Cortex of kidney (tissue), 1 donor: Measurements from ENCODE around the gene OSBPL1A.

ENCODE experiments used
- DNase-seq: peaks from one replicate; lab custom pipeline; 2025; lab: John Stamatoyannopoulos, UW

The OSBPL1A gene

DNA sequence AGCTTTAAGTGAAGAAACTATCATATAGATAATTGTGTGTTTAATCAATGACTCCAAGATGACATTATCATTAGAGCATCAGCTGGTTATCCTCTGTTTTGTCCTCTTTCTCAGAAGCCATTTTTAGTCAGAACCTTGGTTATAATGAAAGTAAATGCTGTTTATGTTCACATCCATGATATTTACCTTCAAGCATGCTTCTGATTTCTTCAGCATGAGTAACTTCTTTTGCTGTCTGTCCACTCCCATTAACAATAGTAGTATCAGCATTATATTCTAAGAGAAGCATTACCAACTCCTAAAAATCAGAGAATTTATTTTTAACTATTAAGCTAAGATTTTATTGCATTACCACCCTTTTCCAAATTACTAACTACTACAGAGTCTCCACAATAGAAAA is 56.3 kb downstream of the OSBPL1A start:
- no peak for DNase-seq

DNA sequence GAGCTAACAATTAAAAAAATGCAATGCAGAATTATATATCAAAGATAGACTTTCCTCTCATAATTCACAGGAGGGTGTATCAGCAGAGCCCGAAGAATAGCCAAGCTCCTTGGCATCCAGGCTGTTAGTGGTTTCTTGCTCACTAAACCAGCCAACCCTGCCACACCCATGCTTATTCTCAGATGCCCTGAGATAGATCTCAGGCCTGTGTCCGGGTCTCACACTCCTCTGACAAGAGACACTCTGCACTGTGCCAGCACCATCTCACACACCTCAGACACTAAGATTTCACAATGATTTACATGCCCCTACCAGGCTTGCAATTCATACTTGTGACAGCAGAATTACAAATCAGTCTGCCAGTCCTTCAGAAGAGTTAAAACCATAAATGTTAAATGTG is 64.5 kb downstream of the OSBPL1A start:
- DNase-seq = no peak

DNA sequence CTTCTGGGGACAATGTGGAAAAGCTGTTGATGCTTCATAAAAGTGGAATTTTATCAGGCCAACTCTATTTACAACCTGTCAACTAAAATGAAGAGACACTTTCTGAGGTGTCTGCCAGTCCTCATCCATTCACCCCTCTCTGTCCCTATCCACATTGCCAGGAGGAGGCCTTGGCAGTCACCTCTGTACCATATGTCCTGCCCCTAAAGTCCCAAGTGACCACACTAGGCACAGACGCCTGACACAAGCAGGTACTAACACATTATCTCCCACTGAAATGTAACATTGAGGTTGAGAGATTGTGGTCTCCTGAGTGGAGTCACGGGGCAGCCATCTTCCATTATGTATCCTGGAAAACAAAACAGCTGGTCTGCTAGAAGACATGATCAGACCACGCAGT is 71.4 kb downstream of the OSBPL1A start:
- no peak for DNase-seq

DNA sequence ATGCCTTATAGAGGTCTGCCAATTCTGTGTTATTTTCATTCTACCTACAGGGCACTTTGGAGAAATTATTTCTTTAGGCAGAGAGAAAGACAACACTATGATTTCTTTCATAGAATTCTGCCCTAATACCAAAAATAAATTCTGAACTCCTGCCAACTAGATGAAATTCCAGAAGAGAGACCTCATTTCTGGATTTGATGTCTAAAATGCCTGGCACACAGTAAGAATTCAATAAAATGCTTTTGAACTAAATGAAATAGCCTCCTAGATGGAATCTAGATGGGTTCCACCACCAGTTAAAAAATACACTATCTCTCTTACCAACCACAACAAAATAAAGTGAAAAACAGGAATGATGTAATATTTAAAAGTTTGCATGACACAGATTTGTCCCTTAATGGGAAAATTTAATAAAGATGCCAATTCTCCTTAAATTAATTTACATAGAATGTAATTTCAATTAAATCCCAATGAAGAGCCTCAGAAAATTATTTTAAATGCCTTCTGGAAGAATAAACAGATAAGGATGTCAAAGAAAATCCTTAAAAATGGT is 75.0 kb downstream of the OSBPL1A start:
- no peak for DNase-seq

DNA sequence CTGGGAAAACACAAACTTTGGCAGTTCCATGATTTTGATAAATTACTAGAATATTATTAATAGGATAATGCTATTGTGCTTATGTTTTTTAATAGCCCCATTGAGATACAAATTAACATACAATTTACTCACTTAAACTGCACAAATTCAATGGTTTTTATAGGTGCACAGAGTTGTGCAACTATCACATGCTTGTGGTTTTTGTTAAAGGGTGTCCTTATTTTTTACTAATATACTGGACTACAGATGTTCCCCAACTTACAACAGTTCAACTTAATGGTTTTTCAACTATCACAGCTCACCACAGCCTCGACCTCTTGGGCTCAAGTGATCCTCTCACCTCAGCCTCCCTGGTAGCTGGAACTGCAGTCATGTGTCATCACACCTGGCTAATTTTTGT is 76.6 kb downstream of the OSBPL1A start:
- no peak for DNase-seq

DNA sequence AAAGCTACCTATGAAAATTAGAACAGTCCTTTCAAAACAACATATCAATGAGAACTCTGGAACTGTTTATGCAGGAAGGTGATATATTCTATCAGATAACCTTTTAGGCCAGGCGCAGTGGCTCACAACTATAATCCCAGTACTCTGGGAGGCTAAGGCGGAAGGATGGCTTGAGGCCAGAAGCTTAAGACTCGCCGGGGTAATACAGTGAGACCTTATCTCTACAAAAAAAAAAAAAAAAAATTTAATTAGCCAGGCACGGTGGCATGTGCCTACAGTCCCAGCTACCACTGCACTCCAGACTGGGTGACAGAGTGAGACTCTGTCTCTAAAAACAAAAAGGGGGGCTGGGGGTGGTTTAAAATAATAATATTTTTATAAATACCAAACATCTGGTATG is 77.9 kb downstream of the OSBPL1A start:
- DNase-seq = no peak

DNA sequence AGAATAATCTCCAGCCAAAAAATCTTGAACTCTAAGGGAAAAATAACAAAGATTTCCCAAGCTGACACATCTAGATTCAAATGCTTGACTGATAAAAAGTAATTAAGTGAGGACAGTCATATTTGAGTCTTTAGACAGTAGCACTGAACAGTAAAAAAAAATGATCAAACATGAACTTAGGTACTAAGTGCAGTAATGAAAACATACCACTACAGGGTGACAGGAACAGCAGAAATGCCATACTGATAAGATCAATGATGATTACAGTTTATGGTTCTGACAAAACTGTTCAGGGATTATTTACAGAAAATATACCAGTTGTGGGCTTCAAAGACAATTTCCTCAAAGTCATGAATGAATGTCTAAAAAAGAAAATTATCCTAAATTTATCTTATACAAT is 80.3 kb downstream of the OSBPL1A start:
- no peak for DNase-seq

DNA sequence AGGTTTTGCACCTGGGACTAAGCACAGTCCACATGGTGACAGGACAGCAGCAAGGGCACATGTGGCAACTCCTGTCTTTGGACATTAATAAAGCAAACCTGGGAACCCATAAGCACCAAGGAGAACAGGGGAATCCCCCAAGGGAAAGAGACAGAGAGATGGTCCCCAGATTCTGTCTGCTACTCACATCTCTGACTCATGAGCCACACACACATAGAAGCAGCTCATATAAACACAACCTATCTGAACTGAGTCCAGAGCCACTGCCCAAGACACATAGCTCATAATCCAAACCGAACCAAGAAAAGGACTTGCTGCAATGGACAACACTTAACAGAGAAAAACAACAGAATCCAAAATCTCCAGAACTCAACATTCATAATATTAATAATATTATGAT is 82.5 kb downstream of the OSBPL1A start:
- DNase-seq = no peak

DNA sequence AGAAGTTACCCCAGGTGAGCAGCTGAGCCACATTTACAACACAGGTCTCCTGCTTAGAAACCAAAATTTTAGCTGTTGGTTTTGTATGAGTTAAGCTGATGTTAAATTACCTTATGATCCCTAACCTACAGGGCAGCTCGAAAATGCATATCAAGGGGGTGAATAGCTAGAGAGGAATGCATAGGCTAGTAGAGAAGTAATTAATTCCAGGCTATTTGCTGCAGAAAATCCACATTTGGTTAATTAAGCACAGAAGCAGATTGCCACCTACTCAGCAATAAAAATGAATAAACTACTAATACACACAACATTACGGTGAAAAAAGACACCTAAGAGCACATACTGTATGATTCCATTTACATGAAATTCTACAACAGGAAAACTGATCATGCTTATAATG is 91.4 kb downstream of the OSBPL1A start:
- DNase-seq = no peak

DNA sequence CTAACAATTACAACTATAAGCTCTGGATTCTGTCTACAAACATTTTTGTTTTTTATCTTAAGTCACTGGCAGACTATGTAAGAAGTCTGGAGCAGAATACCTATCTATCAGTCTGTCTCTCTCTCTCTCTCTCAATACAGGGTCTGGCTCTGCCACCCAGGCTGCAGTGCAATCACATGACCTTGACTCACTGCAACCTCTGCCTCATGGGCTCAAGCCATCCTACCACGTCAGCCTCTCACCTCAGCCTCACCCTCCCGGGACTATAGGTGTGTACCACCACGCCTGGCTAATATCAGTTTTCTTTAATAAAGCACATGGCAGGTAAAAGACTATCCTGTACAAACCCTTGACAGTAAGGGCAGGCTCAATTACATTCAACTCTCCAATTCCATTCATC is 96.9 kb downstream of the OSBPL1A start:
- no peak for DNase-seq

DNA sequence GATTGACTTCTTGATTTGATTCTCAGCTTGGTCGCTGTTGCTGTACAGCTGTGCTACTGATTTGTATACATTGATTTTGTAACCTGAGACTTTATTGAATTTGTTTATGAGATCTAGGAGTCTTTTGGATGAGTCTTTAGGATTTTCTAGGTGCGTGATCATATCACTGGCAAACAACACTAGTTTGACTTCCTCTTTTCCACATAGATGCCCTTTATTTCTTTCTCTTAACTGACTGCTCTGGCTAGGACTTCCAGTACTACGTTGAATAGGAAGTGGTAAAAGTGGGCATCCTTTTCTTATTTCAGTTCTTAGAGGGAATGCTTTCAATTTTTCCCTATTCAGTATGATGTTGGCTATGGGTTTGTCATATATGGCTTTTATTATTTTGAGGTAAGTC is 101.3 kb downstream of the OSBPL1A start:
- no peak for DNase-seq

DNA sequence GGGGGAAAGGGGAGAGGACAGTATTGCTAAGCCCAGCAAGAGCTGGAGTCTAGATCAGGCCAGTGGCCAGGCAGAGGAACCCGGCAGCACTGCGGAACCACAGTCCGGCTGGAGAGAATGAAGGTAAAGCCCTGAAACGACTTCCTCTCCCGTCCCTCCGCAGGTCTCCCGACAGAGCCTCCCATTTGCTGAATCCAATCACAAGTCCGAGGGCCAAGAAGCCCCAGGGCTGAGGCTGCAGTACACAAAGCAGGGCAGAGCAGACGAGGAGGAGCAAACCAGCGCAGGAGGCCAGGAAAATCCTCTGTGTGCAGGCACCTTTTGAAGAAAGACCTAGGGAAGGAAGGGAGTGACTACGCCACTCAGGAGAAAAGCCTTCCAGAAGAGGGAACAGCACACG is 104.4 kb downstream of the OSBPL1A start:
- DNase-seq = no peak

DNA sequence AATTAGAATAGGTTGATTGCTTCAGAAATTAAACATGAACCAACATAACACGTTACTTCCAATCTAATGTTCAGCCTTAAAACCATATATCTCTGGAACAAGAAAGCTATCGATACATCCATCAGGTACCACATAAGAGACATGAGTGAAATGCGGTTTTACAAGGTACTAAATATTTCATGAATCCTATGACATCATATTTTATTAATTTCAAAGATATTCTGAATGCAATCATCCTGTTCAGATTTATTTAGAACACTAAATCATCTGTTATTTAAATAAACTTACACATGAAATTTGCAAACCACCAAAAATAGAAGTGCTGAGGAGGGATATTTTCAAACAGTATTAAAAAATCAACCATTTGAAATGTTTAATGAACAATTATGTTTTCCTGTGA is 119.0 kb downstream of the OSBPL1A start:
- no peak for DNase-seq

DNA sequence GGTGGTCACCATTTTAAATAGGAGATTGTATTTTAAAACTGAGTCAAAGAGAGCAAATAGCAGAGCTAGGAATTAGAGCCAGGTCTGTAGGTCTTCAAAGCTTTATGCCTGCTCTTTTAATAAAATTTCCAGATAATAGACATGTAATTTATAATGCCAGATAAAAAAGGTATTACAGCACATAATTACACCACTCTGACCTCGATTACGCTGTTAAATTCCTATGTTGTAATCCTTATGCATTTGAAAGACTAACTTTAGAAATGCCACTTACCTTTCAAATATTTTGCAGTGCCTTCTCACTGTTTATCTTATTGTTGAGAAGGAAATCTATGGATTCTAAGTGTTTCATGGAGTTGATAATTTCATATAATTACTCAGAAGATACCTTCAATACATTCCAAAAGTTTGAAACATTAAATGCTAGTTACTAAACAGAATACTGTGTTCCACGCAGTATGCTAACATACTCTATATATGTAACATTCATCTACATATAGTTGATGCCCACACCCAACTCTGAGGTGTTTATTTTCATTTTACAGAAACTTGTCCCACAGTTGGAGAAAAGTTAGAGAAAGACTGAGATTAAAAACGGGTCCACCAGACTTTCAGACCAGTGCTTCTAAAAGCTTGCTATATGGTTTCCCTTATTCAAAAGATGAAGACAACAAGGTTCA is 120.0 kb downstream of the OSBPL1A start:
- no peak for DNase-seq

DNA sequence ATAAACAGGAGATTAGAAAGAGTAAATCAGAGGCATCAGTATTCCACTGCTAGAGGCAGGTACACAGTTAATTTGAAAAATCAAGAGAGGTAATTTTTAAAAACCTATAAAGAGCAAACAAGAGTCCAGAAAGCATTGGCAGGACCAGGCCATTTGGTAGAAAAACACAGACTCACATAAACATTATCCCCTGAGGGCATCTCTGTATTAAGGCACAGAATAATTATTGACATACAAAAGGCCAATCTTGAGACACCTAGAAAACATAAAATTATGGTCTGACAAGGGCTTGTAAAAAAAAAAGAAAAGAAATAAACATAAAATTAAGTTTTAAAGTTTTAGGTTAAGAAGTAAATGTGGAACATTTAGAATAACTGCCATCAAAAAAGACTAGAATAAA is 120.6 kb downstream of the OSBPL1A start:
- no peak for DNase-seq

DNA sequence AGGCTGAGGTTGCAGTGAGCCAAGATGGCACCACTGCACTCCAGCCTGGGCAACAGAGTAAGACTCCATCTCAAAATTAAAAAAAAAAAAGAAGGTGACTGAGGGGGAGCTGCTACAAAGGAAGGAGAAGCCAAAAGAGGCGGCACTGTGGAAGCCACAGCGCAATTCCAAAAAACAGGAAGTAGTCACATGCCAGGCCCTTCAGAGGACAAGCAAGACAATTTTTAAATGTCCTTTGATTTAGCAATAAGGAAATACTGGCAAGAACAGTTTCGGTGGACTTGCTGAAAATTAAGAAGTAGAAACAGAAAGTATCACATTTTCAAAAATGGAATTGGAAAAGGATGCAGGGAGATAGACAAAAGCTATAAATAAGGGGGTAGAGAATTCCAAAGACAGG is 122.8 kb downstream of the OSBPL1A start:
- DNase-seq = no peak

DNA sequence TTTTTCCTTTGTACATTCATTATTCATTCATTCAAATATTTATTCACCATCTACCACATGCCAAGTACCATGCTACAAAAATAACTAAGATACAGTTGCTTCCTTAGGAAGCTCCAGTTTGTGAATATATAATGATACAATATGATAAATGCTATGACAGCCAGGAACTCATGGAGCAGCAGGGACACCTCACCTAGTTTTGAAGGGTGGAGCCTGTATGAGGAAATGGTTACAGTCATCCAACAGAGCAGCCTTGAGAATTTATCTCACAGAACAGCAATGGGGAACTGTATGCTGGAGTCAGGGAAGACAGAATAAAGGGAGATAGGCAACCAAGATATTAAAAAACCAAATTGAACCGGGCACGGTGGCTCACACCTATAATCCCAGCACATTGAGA is 124.0 kb downstream of the OSBPL1A start:
- DNase-seq = no peak

DNA sequence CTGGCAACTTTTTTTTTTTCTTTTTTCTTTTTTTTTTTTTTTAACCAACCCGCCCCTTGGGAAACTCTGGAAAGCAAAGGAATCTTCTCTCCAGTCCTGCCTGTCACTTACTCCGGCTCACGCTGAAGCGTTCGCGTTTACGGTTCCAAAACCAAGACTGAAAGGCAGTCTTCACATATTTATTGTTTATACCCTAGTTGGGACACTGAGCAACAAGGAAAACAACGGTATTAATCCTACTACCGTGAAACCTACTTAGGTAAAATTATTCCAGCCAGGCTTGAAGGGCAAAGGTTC is 125.4 kb downstream of the OSBPL1A start:
- DNase-seq = no peak

DNA sequence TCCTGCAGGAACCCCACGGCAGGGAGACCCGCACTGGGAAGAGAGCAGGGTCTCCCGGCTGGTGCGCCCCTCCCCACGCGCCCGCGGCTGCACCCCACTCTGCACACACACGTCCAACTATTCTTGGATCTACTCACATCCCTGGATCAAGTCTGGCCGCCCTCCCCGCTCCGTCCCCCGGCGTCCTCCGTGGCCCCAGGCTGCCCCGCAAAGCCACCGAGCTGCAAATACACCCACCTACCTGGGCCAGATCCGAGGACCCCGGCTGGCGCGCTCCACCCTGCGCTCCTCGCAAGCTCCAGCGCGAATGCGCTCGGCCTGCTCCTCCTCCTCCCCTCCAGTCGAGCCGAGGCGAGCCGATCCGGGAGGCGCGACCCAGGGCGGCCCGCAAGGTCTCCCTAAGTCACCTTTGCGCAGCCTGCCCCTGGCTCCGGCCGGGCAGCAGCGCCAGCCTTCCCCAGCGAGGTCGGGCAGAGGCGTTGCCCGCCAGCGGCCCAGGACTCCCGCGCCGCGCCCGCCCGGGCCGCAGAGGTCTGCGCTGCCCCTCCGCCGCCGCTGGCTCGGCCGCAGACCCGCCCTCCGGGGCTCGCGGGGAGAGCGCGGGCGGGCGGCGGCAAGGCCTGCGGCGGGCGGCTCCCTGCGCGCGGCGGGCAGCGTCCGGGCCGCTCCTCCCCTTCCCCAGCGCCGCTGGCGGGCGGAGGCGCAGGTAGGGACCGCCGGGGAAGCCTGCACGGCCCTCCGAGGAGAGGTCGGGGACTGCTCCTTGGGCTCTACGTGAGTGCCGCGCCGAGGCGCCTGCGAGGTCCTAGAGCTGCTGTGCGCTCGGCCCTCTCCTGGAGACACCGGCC is 126.0 kb downstream of the OSBPL1A start:
- no peak for DNase-seq

DNA sequence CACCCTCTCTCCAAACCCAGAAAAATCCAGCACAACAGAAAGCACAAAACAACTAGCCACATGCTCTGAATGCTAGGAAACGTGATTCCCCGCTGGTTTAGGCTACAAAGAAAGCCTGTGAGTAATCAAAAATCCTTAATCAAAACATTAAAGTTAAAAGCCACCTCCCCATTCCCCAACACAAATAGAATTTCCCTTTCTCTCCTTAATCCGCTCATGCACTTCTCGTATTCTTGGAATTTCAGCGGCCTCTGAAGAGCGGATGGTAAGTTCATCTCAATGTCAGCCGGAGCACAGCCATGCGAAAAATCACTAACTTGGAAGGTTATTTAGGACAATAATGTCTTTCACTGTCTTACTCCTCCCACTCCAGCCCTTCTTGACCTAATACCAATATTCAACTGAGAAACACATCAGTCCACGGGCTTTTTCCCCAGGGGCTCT is 126.7 kb downstream of the OSBPL1A start:
- no peak for DNase-seq

DNA sequence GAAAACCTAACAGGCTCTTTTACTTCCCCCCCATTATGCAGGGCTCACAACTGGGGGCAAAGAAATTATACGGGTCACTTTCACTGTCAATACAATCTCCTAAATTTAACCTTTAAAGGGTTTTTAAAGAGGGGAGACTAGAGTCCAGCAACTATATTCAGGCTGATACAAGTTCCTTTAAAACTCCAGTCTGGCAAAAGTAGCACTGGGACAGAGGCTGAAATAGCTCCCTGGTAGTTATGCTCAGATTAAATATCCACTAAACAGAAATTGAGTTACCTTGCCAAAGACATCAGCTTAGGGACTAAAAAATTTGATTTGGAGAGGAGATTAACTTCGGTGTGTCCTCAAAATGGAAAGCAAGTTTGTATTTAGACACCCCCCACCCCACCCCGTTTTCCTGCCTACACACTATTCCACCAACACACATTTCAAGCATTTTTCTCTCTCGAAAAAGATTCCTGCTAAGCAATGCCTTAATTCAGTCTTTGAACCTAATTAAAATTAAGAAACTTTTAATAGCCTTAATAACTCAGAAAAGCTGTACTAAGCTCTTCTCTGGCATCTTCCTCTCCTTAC is 127.2 kb downstream of the OSBPL1A start:
- DNase-seq = no peak

DNA sequence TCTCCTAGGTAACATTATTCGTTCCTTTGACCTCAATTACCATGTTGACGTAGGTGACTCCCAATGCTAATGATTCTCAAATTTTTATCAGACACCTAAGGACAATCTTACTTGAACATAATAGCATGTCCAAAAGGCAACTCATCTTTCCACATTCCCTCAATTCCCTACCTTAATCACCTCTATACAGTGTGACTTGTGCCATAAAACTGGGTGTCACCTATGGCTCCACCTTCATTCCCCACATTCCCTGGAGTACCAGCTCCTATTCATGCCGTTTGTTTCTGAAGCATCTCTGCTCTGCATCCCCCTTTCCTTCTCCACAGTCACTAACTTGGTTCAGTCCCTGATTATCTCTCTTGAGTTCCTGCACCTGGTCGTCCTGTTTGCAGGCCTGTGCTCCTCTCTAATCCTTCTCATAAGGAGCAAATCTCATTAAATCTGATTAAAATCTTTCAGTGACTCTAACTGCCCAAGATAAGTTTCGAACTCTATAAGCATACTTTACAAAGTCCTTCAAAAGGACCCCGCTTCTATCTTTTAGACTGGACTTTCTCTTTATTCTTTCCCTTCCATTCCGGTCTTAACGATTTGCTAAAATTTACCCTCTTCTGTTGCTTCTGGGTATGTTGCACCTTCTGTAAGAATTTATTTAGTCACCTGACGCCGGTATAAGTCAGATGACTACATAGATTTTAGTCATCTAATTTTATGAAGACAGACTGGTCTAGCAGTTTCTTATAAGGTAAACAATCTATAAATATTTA is 128.7 kb downstream of the OSBPL1A start:
- no peak for DNase-seq
